Hepatocyte (in vitro differentiated cells): Measurements from ENCODE around the gene SERPINE1.

Experiments
- CTCF ChIP-seq: fragments of 200-600 bp; sonication (generic); IDR thresholded peaks from 2 replicates; pipeline ENCODE4 v1.5.1; 2016; ENCODE audit warnings: antibody characterized with exemption, mild to moderate bottlenecking; ENCODE audit not compliant: poor library complexity
- EZH2 ChIP-seq: fragments of 200-600 bp; sonication (generic); IDR thresholded peaks from 2 replicates; pipeline ENCODE4 v1.6.1; 2016; ENCODE audit warnings: antibody characterized with exemption, mild to moderate bottlenecking, borderline replicate concordance

- TF ChIP-seq CTCF (no peak), EZH2 (no peak)
These were observed 37.9 kb upstream of the SERPINE1 start for GRCh38 chr7:101088858-101089529.
